PC-3 (cell line): ENCODE measurements around the gene MYO1A. TPM values are rescaled to one million over a fixed set of nuclear protein-coding genes. Genes with fewer than 3 reads are reported as not detected.

Experiments
- ATAC-seq: fragments of 200-7000 bp; cut with Tn5 transposase; 2 replicates; pipeline ENCODE4 v1.9.1; 2020; ENCODE audit warnings: mild to moderate bottlenecking, moderate library complexity
- BruUV-seq: library from RNA; stranded (reverse); fragments of 400-500 nt; replicated peaks from 2 replicates; lab custom pipeline; 2021; lab: Mats Ljungman, UMichigan
- CTCF ChIA-PET: fragments of 300-600 bp; sonication (Branson Sonifier 250); formaldehyde crosslinking; loops from one replicate; lab custom pipeline; 2022; ENCODE audit warnings: antibody characterized with exemption; lab: Charles Lee
- POLR2A ChIA-PET: fragments of 300-600 bp; sonication (Branson Sonifier 250); formaldehyde crosslinking; loops from one replicate; lab custom pipeline; 2022; ENCODE audit warnings: antibody characterized with exemption; ENCODE audit not compliant: unreplicated experiment; lab: Charles Lee
- DNase-seq: peaks from one replicate; pipeline ENCODE4 v3.0.0-alpha.2; 2015
- H2AFZ ChIP-seq: fragments of 300-600 bp; sonication (generic); 2 replicates; pipeline ENCODE4 v1.6.0; 2016; ENCODE audit warnings: antibody characterized with exemption, low read length
- H3F3A ChIP-seq: fragments of 300-600 bp; sonication (generic); one replicate; pipeline ENCODE4 v1.6.0; 2017; ENCODE audit warnings: antibody characterized with exemption, low read length, control low read depth, mild to moderate bottlenecking; ENCODE audit not compliant: unreplicated experiment
- H3K27ac ChIP-seq: fragments of 300-600 bp; sonication (generic); 2 replicates; pipeline ENCODE4 v1.5.1; 2016; ENCODE audit warnings: mild to moderate bottlenecking, low read length
- H3K27me3 ChIP-seq: fragments of 300-600 bp; sonication (generic); 2 replicates; pipeline ENCODE4 v1.6.1; 2016; ENCODE audit warnings: low read length, mixed read lengths
- H3K36me3 ChIP-seq: fragments of 300-600 bp; sonication (generic); 2 replicates; pipeline ENCODE4 v1.6.1; 2016; ENCODE audit warnings: low read depth, mixed run types, low read length, mixed read lengths
- H3K4me1 ChIP-seq: fragments of 300-600 bp; sonication (generic); 2 replicates; pipeline ENCODE4 v1.5.1; 2016; ENCODE audit warnings: low read length; ENCODE audit not compliant: insufficient read depth
- H3K4me2 ChIP-seq: fragments of 300-600 bp; sonication (generic); 2 replicates; pipeline ENCODE4 v1.6.0; 2016; ENCODE audit warnings: low read length
- H3K4me3 ChIP-seq: fragments of 300-600 bp; sonication (generic); 2 replicates; pipeline ENCODE4 v1.5.1; 2016; ENCODE audit warnings: mild to moderate bottlenecking, low read length, mixed read lengths
- H3K79me2 ChIP-seq: fragments of 300-600 bp; sonication (generic); 2 replicates; pipeline ENCODE4 v1.6.1; 2017; ENCODE audit warnings: low read length, mixed read lengths
- H3K9ac ChIP-seq: fragments of 300-600 bp; sonication (generic); 2 replicates; pipeline ENCODE4 v1.6.0; 2016; ENCODE audit warnings: mild to moderate bottlenecking, low read length
- H3K9me2 ChIP-seq: fragments of 300-600 bp; sonication (generic); replicated peaks from 2 replicates; pipeline ENCODE4 v1.6.1; 2016; ENCODE audit warnings: mixed run types, low read length, mixed read lengths
- H3K9me3 ChIP-seq: fragments of 300-600 bp; sonication (generic); 2 replicates; pipeline ENCODE4 v1.6.1; 2016; ENCODE audit warnings: low read length, mixed read lengths
- H4K20me1 ChIP-seq: fragments of 300-600 bp; sonication (generic); 2 replicates; pipeline ENCODE4 v1.6.1; 2016; ENCODE audit warnings: low read length, mixed read lengths
- EZH2 ChIP-seq: fragments of 300-600 bp; sonication (generic); IDR thresholded peaks from one replicate; pipeline ENCODE4 v1.6.1; 2017; ENCODE audit warnings: antibody characterized with exemption, mild to moderate bottlenecking, low read length; ENCODE audit not compliant: unreplicated experiment
- EZH2phosphoT487 ChIP-seq: fragments of 300-600 bp; sonication (generic); IDR thresholded peaks from 2 replicates; pipeline ENCODE4 v1.6.1; 2018; ENCODE audit warnings: mild to moderate bottlenecking, antibody characterized with exemption, low read length, borderline replicate concordance
- intact Hi-C: fragments of 100-400 bp; cut with micrococcal nuclease; formaldehyde crosslinking; loops from 2 replicates; pipeline ENCODE4 v1.9.0; 2023
- total RNA-seq: library from RNA; depleted of rRNA; stranded (reverse); fragments of >200 nt; gene quantifications from 2 replicates; pipeline ENCODE4 v1.2.3, GENCODE V29; 2014
- TF ChIP-seq, protein P1 (sequence below): fragments of 300-600 bp; sonication (generic); conservative IDR thresholded peaks from 2 replicates; pipeline ENCODE4 v1.5.1; 2017; ENCODE audit warnings: antibody characterized with exemption, low read depth, mild to moderate bottlenecking, low read length

Gene MYO1A
- total RNA-seq, 1 experiment from 2014 or later = not detected

DNA sequence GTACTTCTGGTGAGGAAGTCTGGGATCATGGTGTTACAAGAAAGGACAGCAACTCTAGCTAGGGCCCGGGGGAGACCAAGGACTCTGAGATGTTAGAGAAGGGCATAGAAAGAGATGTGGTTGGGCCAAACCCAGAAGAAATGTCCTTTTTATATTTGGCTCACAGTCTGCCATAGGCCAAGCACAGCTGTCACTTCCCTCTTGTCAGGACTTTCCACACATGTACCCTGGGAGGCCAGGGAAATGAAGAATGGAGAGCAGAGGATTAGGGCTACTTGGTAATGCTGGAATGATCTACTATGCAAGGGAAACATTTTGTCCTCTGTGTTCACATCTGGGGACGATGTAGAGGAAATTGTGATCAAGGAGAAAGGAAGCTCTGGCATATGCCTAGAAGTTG is 9.2 kb downstream of the MYO1A start:
- intact Hi-C loops = no loop called here
- Histone ChIP-seq H3K36me3 (no peaks in the 10 kb centered on the region), H3K4me2 (no peak overlapping the region), H3K9me2 (no peaks in the 10 kb centered on the region), H3K4me1 (no peaks in the 10 kb centered on the region), H3K4me3 (no peak overlapping the region), H3K27ac (no peak overlapping the region), H3K79me2 (no peaks in the 10 kb centered on the region), H3F3A (no peaks in the 10 kb centered on the region), H3K27me3 (peaks cover 33% of the 10 kb centered on the region), H3K9me3 (no peaks in the 10 kb centered on the region), H3K9ac (no peak overlapping the region), H4K20me1 (no peaks in the 10 kb centered on the region), H2AFZ (no peak overlapping the region)
- ChIA-PET POLR2A (no interaction called here), CTCF (no interaction called here)
- BruUV-seq = no TSS peak
- TF ChIP-seq, protein P1, sequence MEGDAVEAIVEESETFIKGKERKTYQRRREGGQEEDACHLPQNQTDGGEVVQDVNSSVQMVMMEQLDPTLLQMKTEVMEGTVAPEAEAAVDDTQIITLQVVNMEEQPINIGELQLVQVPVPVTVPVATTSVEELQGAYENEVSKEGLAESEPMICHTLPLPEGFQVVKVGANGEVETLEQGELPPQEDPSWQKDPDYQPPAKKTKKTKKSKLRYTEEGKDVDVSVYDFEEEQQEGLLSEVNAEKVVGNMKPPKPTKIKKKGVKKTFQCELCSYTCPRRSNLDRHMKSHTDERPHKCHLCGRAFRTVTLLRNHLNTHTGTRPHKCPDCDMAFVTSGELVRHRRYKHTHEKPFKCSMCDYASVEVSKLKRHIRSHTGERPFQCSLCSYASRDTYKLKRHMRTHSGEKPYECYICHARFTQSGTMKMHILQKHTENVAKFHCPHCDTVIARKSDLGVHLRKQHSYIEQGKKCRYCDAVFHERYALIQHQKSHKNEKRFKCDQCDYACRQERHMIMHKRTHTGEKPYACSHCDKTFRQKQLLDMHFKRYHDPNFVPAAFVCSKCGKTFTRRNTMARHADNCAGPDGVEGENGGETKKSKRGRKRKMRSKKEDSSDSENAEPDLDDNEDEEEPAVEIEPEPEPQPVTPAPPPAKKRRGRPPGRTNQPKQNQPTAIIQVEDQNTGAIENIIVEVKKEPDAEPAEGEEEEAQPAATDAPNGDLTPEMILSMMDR = no peak
- TF ChIP-seq EZH2phosphoT487 = no peak
- no peak for ATAC-seq
- DNase-seq = no peak

DNA sequence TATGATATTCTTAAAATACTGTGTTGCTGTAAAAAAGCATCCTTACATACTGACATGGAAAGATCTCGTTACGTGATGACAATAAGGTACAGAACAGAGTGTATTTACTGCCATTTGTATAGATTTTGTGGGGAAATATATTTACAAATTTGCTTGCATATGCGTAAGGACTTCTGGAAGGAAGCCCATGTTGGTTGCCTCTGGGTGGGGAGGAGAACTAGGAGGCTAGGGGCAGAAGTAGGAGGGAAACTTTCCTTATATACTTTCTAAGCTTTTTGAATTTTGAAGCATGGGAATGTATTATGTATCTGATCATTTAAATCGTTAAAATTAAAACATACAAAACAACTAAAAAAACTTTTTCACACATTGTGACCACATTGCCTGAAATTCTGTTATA is 9.7 kb downstream of the MYO1A start:
- CTCF ChIA-PET = no interaction called here
- ATAC-seq = no peak
- Histone ChIP-seq H3K9me2 (no peaks in the 10 kb centered on the region), H3K36me3 (no peaks in the 10 kb centered on the region), H3K9ac (no peak overlapping the region), H4K20me1 (no peaks in the 10 kb centered on the region), H3K27ac (no peak overlapping the region), H3F3A (no peaks in the 10 kb centered on the region), H3K4me2 (no peak overlapping the region), H3K9me3 (no peaks in the 10 kb centered on the region), H3K4me1 (no peaks in the 10 kb centered on the region), H3K79me2 (no peaks in the 10 kb centered on the region), H2AFZ (no peak overlapping the region), H3K27me3 (peaks cover 29% of the 10 kb centered on the region), H3K4me3 (no peak overlapping the region)
- DNase-seq = no peak
- TF ChIP-seq EZH2 = no peak
- TF ChIP-seq EZH2phosphoT487 = no peak
- TF ChIP-seq, protein P1 = no peak
- POLR2A ChIA-PET = no interaction called here
- no TSS peak for BruUV-seq
- intact Hi-C loops = no loop called here

DNA sequence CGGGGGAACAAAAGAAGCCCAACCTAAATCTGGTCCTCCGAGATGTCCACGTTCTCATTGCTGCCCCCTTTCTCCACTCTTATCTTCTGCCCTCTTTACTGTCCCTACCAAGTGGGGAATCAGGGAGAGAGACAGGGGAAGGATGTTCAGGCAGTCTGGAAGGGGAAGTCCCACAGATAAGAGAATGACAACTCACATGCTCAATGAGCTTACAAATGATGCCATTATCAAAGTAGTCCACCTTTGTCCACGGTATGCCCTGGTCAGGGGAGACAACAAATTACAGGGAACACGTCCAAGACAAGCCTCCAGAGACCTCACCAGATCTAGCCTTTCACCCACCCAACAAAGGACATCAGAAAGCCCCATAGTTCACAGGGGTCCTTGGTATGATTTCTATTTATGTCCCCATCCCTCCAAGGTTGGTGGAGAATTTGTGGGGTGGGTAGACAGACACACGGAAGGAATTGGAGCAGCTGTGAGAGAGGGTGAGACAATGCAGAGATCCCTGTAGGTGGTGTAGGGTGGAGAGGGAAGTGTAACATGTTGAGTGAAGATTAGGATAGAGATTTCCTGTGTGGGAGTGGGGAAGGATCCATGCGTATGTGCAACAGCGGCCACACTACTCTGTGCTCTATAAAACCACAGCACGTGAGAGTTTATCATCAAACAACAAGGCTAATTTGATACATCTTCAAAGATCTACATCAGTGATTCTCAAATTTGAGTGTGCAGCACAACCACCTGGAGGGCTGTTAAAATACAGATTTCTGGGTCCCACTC is 10.7 kb downstream of the MYO1A start:
- Histone ChIP-seq H3K36me3 (no peaks in the 10 kb centered on the region), H4K20me1 (no peaks in the 10 kb centered on the region), H3K4me3 (no peak overlapping the region), H3K9me3 (no peaks in the 10 kb centered on the region), H3F3A (no peaks in the 10 kb centered on the region), H3K9me2 (no peaks in the 10 kb centered on the region), H3K27ac (no peak overlapping the region), H3K4me1 (no peaks in the 10 kb centered on the region), H3K79me2 (no peaks in the 10 kb centered on the region), H2AFZ (no peak overlapping the region), H3K4me2 (no peak overlapping the region), H3K27me3 (peaks cover 29% of the 10 kb centered on the region), H3K9ac (no peak overlapping the region)
- ATAC-seq (no peak), DNase-seq (no peak)
- POLR2A ChIA-PET = no interaction called here
- intact Hi-C loops = no loop called here
- BruUV-seq = no TSS peak
- CTCF ChIA-PET = no interaction called here
- TF ChIP-seq, protein P1 = no peak
- TF ChIP-seq EZH2 = no peak
- no peak for TF ChIP-seq EZH2phosphoT487
